Measurements from ENCODE around the gene ALK.

GRCh38 chr2:29726976-29727375 is 194.4 kb downstream of the ALK start:
- no peak for TF ChIP-seq POLR2A (IDR thresholded peaks at IDR 0.05)
- TF ChIP-seq, protein P1, sequence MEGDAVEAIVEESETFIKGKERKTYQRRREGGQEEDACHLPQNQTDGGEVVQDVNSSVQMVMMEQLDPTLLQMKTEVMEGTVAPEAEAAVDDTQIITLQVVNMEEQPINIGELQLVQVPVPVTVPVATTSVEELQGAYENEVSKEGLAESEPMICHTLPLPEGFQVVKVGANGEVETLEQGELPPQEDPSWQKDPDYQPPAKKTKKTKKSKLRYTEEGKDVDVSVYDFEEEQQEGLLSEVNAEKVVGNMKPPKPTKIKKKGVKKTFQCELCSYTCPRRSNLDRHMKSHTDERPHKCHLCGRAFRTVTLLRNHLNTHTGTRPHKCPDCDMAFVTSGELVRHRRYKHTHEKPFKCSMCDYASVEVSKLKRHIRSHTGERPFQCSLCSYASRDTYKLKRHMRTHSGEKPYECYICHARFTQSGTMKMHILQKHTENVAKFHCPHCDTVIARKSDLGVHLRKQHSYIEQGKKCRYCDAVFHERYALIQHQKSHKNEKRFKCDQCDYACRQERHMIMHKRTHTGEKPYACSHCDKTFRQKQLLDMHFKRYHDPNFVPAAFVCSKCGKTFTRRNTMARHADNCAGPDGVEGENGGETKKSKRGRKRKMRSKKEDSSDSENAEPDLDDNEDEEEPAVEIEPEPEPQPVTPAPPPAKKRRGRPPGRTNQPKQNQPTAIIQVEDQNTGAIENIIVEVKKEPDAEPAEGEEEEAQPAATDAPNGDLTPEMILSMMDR (IDR thresholded peaks at IDR 0.05): no peak

Measured in thyroid gland (tissue), 4 donors.